GM12891 (cell line): Measurements from ENCODE around the gene FAM186B.

Source experiments
- PAX5 ChIP-seq: IDR thresholded peaks from 2 replicates; pipeline ENCODE4 v1.6.1; 2011; ENCODE audit warnings: low read length, moderate library complexity, mild to moderate bottlenecking; ENCODE audit not compliant: insufficient read depth, severe bottlenecking
- POLR2A ChIP-seq: IDR thresholded peaks from 2 replicates; pipeline ENCODE4 v1.6.1; 2011; ENCODE audit warnings: low read depth, low read length, control low read depth
- POLR2AphosphoS5 ChIP-seq: IDR thresholded peaks from 2 replicates; pipeline ENCODE4 v1.6.1; 2011; ENCODE audit warnings: low read depth, low read length, control low read depth
- POU2F2 ChIP-seq: IDR thresholded peaks from 2 replicates; pipeline ENCODE4 v1.6.1; 2011; ENCODE audit warnings: low read depth, mild to moderate bottlenecking, control low read depth, low read length, moderate library complexity
- SPI1 ChIP-seq: IDR thresholded peaks from 2 replicates; pipeline ENCODE4 v1.6.1; 2011; ENCODE audit warnings: low read depth, low read length, control low read depth
- TAF1 ChIP-seq: IDR thresholded peaks from 2 replicates; pipeline ENCODE4 v1.6.1; 2011; ENCODE audit warnings: low read depth, low read length, control low read depth

GRCh38 chr12:49548481-49548821 lies 57.0 kb downstream of the FAM186B start:
- TF ChIP-seq TAF1 (no peak), POLR2AphosphoS5 (no peak), POLR2A (no peak), SPI1 (no peak), POU2F2 (no peak), PAX5 (no peak)
